IMR-90 (cell line): Measurements from ENCODE around the gene KRTAP29-1.

Source experiments
- CTCF ChIP-seq: conservative IDR thresholded peaks from 2 replicates; pipeline ENCODE4 v1.5.1; 2012; ENCODE audit warnings: mild to moderate bottlenecking, low read depth, low read length, improper control_type of control experiment
- POLR2A ChIP-seq: IDR thresholded peaks from 2 replicates; pipeline ENCODE4 v1.6.1; 2012; ENCODE audit warnings: mild to moderate bottlenecking, low read depth, low read length
- RAD21 ChIP-seq: IDR thresholded peaks from 2 replicates; pipeline ENCODE4 v1.6.1; 2012; ENCODE audit warnings: low read length, improper control_type of control experiment

GRCh38 chr17:41318231-41318630, 15.6 kb upstream of the KRTAP29-1 start:
- TF ChIP-seq CTCF (no peak), POLR2A (no peak), RAD21 (no peak)
